Cardiac fibroblast (primary cell): ENCODE results near the gene FZD4.

ENCODE experiments used
- DNase-seq, 2 donors: peaks; one replicate each; pipeline versions ENCODE4 v3.0.0 to v3.0.0-alpha.2; 2010; ENCODE audit warnings: low read depth in 2 of 2
- H3K4me3 ChIP-seq, 2 donors: replicated peaks in 1 of 2; 1 replicate in 1 of 2; 2 replicates in 1 of 2; pipeline ENCODE4 v1.5.1; 2011; ENCODE audit warnings: low read depth in 2 of 2, low read length in 2 of 2, mild to moderate bottlenecking in 2 of 2, moderate library complexity in 1 of 2
- CTCF ChIP-seq: IDR thresholded peaks from one replicate; pipeline ENCODE4 v1.5.1; 2011; ENCODE audit warnings: low read depth, mild to moderate bottlenecking, low read length, inconsistent platforms

FZD4 gene

GRCh38 chr11:86905252-86905651 is 49.9 kb downstream of the FZD4 start:
- no peak for TF ChIP-seq CTCF
- DNase-seq: no peak
- no peak overlapping the region for H3K4me3 ChIP-seq

GRCh38 chr11:86904001-86904400 is 51.2 kb downstream of the FZD4 start:
- TF ChIP-seq CTCF: no peak
- DNase-seq: no peak
- H3K4me3 ChIP-seq: no peak overlapping the region

GRCh38 chr11:86902345-86902744 is 52.9 kb downstream of the FZD4 start:
- no peak for DNase-seq
- TF ChIP-seq CTCF: no peak
- no peak overlapping the region for H3K4me3 ChIP-seq

- no peak for DNase-seq
- no peak for TF ChIP-seq CTCF
- H3K4me3 ChIP-seq: no peak overlapping the region
These were observed 53.6 kb downstream of the FZD4 start for GRCh38 chr11:86901599-86901998.

GRCh38 chr11:86900162-86900561 is 55.0 kb downstream of the FZD4 start:
- TF ChIP-seq CTCF: no peak
- H3K4me3 ChIP-seq: no peak overlapping the region
- no peak for DNase-seq

- TF ChIP-seq CTCF: no peak
- DNase-seq: no peak
- no peak overlapping the region for H3K4me3 ChIP-seq
These were observed 56.5 kb downstream of the FZD4 start for GRCh38 chr11:86898689-86899088.

- TF ChIP-seq CTCF: no peak
- DNase-seq: peak; percentile 72 to 78
- no peak overlapping the region for H3K4me3 ChIP-seq
These were observed 58.8 kb downstream of the FZD4 start for GRCh38 chr11:86896441-86896841.
